Loucy (cell line): ENCODE measurements around the gene MSL1.

Experiments
- H2AFZ ChIP-seq: fragments of 200-600 bp; sonication (generic); 2 replicates; pipeline ENCODE4 v1.6.0; 2016; ENCODE audit warnings: antibody characterized with exemption, mild to moderate bottlenecking, low read length, moderate library complexity
- H3F3A ChIP-seq: fragments of 200-600 bp; 2 replicates; pipeline ENCODE4 v1.6.0; 2016; ENCODE audit warnings: antibody characterized with exemption, low read depth, mild to moderate bottlenecking
- H3K27me3 ChIP-seq: fragments of 200-600 bp; sonication (generic); 2 replicates; pipeline ENCODE4 v1.6.1; 2014; ENCODE audit warnings: low read length, mild to moderate bottlenecking; ENCODE audit not compliant: insufficient read depth, poor library complexity, severe bottlenecking
- H3K36me3 ChIP-seq: fragments of 200-600 bp; sonication (generic); 2 replicates; pipeline ENCODE4 v1.6.1; 2016; ENCODE audit warnings: low read length; ENCODE audit not compliant: insufficient read depth
- H3K4me1 ChIP-seq: fragments of 200-600 bp; sonication (generic); 2 replicates; pipeline ENCODE4 v1.5.1; 2014; ENCODE audit warnings: low read length, mild to moderate bottlenecking; ENCODE audit not compliant: insufficient read depth, poor library complexity, severe bottlenecking
- H3K4me2 ChIP-seq: fragments of 200-600 bp; sonication (generic); 2 replicates; pipeline ENCODE4 v1.6.0; 2014; ENCODE audit warnings: antibody characterized with exemption, low read length, low read depth, mild to moderate bottlenecking; ENCODE audit not compliant: poor library complexity, severe bottlenecking
- H3K4me3 ChIP-seq: fragments of 200-600 bp; sonication (generic); 2 replicates; pipeline ENCODE4 v1.5.1; 2014; ENCODE audit warnings: low read length, mild to moderate bottlenecking, mixed read lengths; ENCODE audit not compliant: poor library complexity, severe bottlenecking
- H3K79me2 ChIP-seq: fragments of 200-600 bp; sonication (generic); 2 replicates; pipeline ENCODE4 v1.6.1; 2014; ENCODE audit warnings: low read length; ENCODE audit not compliant: insufficient read depth
- H3K9ac ChIP-seq: fragments of 200-600 bp; sonication (generic); 2 replicates; pipeline ENCODE4 v1.6.0; 2014; ENCODE audit warnings: mild to moderate bottlenecking, low read depth, low read length, moderate library complexity; ENCODE audit not compliant: poor library complexity, severe bottlenecking
- H3K9me2 ChIP-seq: fragments of 200-600 bp; sonication (generic); replicated peaks from 2 replicates; pipeline ENCODE4 v1.6.1; 2016; ENCODE audit warnings: low read depth, low read length, mixed read lengths
- H3K9me3 ChIP-seq: fragments of 200-600 bp; sonication (generic); 2 replicates; pipeline ENCODE4 v1.6.1; 2014; ENCODE audit warnings: mild to moderate bottlenecking, antibody characterized with exemption, low read length, low read depth; ENCODE audit not compliant: insufficient read depth
- H4K20me1 ChIP-seq: fragments of 200-600 bp; sonication (generic); 2 replicates; pipeline ENCODE4 v1.6.0; 2014; ENCODE audit warnings: antibody characterized with exemption, low read length, mild to moderate bottlenecking; ENCODE audit not compliant: insufficient read depth, poor library complexity, severe bottlenecking
- CTCF ChIP-seq: fragments of 200-600 bp; sonication (generic); conservative IDR thresholded peaks from 2 replicates; pipeline ENCODE4 v1.5.1; 2014; ENCODE audit warnings: mild to moderate bottlenecking, antibody characterized with exemption, low read length
- EZH2phosphoT487 ChIP-seq: fragments of 200-600 bp; IDR thresholded peaks from 2 replicates; pipeline ENCODE4 v1.6.1; 2018; ENCODE audit warnings: antibody characterized with exemption, mild to moderate bottlenecking, moderate library complexity, borderline replicate concordance

Gene MSL1

GRCh38 chr17:40153603-40154236, 31.9 kb downstream of the MSL1 start:
- Histone ChIP-seq H3F3A (no peaks in the 10 kb centered on the region), H4K20me1 (peaks cover 28% of the 10 kb centered on the region), H3K27me3 (no peaks in the 10 kb centered on the region), H3K4me1 (peaks cover 16% of the 10 kb centered on the region), H3K36me3 (peaks cover 44% of the 10 kb centered on the region; the same call in 1 of the 2 replicates), H3K9me2 (no peaks in the 10 kb centered on the region), H3K9ac (no peak overlapping the region), H3K9me3 (no peaks in the 10 kb centered on the region), H2AFZ (no peak overlapping the region), H3K4me2 (no peak overlapping the region), H3K4me3 (no peak overlapping the region), H3K79me2 (peaks cover 90% of the 10 kb centered on the region)
- no peak for TF ChIP-seq CTCF
- no peak for TF ChIP-seq EZH2phosphoT487

- H3K4me1 ChIP-seq: peaks cover 11% of the 10 kb centered on the region
- no peaks in the 10 kb centered on the region for H3K9me3 ChIP-seq
- H3K36me3 ChIP-seq: peaks cover 51% of the 10 kb centered on the region
- peaks cover 70% of the 10 kb centered on the region for H3K79me2 ChIP-seq
- no peaks in the 10 kb centered on the region for H3K27me3 ChIP-seq
- H2AFZ ChIP-seq: no peak overlapping the region
- peak overlapping the region; percentile 48 for H3K9ac ChIP-seq
- H3K9me2 ChIP-seq: no peaks in the 10 kb centered on the region
- TF ChIP-seq CTCF (no peak), EZH2phosphoT487 (no peak)
- H4K20me1 ChIP-seq: peaks cover 14% of the 10 kb centered on the region
- no peak overlapping the region for H3K4me2 ChIP-seq
- H3K4me3 ChIP-seq: no peak overlapping the region
- H3F3A ChIP-seq: no peaks in the 10 kb centered on the region
Measured at GRCh38 chr17:40157973-40158372, 36.2 kb downstream of the MSL1 start.

GRCh38 chr17:40158438-40159013, 36.8 kb downstream of the MSL1 start:
- Histone ChIP-seq H3K4me2 (peak overlapping the region; percentile 7), H4K20me1 (peaks cover 10% of the 10 kb centered on the region), H3K9ac (peak overlapping the region; percentile 48), H3K9me2 (no peaks in the 10 kb centered on the region), H3K4me1 (peaks cover 11% of the 10 kb centered on the region), H3F3A (no peaks in the 10 kb centered on the region), H2AFZ (no peak overlapping the region), H3K36me3 (peaks cover 51% of the 10 kb centered on the region), H3K4me3 (no peak overlapping the region), H3K79me2 (peaks cover 65% of the 10 kb centered on the region), H3K9me3 (no peaks in the 10 kb centered on the region), H3K27me3 (no peaks in the 10 kb centered on the region)
- TF ChIP-seq EZH2phosphoT487: no peak
- TF ChIP-seq CTCF: no peak
